GM19035 (cell line): Measurements from ENCODE around the gene ACVR1.
A peak's percentile ranks its signal among the peaks of the same experiment; 100 is the strongest.
"Not testable (repeated sequence)": the region's sequence is repeated elsewhere in the genome, so short reads cannot be mapped to it uniquely, and the experiment has no call there.

Experiments used
- ATAC-seq: cut with Tn5 transposase; IDR thresholded peaks from one replicate; pipeline ENCODE4 v1.9.1; 2021; ENCODE audit not compliant: unreplicated experiment

The ACVR1 gene

DNA sequence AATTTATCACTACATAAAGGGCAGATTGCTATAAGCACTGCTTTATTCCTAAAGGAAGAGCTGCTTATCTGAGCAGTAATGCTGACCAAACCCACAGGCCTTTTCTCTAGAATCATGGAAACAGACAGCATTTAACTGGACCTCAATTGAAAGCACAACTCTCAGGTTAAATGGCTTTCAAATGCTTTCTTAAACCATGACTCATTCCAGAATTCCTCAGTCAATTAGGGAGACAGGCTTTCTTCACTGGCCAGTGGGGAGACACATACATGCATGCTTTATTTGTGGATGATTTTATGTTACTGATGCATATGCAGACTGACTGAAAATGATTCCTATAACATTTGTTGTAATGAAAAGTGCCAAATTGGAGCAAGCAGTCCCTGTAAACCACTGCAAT lies 114.6 kb downstream of the ACVR1 start:
- ATAC-seq: no peak

DNA sequence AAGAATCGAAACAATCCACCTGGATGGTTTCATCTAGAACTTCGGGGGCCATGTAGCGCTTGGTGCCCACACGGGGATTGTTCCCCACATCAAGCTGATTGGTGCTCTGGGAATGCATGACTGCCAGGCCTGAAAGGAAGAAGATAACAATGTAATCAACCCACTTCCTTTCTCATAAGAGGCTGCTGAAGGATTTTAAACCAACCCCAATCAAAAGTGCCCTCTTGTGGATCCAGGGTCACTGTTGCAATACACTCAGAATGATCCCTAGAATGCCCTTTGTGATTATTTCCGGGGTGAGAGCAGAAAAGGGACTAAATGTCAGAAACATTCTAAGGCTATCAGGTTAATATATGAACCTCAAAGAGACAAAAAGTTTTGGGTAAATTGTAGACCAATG lies 115.2 kb downstream of the ACVR1 start:
- no peak for ATAC-seq

DNA sequence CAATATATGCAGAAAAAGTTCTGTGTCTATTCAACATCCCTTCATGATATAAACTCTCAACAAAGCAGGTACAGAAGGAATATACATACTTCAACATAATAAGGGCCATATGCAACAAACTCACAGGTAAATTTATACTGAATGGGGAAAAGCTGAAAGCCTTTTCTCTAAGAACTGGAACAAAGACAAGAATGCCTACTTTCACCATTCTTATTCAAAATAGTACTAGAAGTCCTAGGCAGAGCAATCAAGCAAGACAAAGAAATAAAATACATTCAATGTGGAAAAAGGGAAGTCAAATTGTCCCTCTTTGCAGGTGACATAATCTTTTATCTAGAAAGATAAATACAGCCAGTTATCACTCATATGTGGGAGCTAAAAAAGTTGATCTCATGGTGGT lies 116.3 kb downstream of the ACVR1 start:
- ATAC-seq: no peak

DNA sequence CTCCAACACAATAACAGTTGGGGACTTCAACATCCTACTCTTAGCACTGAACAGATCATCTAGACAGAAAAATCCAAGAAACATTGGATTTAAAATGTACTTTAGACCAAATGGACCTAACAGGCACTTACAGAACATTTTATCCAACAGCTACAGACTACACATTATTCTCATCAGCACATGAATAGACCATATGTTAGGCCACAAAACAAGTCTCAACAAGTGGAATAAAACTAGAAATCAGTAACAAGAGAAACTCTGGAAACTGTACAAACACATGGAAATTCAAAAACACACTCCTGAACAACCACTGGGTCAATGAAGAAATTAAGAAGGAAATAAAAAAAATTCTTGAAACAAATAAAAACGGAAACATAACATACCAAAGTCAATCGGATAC lies 117.5 kb downstream of the ACVR1 start:
- ATAC-seq: no peak

- no peak for ATAC-seq
Observed at GRCh38 chr2:157757500-157757899, 118.6 kb downstream of the ACVR1 start.

DNA sequence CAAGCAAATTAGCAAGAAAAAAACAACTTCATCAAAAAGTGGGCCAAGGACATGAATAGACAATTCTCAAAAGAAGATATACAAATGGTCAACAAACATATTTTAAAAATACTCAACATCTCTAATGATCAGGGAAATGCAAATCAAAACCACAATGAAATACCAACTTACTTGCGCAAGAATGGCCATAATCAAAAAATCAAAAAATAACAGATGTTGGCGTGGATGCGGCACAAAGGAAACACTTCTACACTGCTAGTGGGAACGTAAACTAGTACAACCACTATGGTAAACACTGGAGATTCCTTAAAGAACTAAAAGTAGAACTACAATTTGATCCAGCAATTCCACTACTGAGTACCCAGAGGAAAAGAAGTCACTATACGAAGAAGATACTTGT lies 119.7 kb downstream of the ACVR1 start:
- not testable (repeated sequence) for ATAC-seq

GRCh38 chr2:157751462-157752058 lies 124.6 kb downstream of the ACVR1 start:
- ATAC-seq: no peak

DNA sequence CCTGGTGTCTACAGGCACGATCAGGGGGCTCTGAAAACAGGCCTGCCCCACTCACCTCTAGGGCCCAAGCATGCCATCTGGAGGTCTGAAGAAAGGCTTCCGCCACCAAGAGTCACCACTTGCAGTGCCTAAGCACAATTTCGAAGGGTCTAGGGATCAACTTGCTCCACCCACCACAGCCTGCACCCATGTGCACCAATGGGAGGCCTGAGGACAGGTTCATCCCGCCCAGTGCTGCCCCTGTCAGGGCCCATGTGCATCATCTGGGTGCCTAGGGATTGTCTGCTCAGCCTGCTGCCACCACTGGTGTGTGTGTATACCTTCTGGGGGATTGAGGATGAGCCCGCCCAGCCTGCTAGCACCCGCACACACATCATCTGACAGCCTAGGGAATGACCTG lies 126.4 kb downstream of the ACVR1 start:
- ATAC-seq: no peak

- ATAC-seq: no peak
Observed at GRCh38 chr2:157748371-157749142, 127.6 kb downstream of the ACVR1 start.

- peak; percentile 53 for ATAC-seq
Observed at GRCh38 chr2:157747695-157748370, 128.3 kb downstream of the ACVR1 start.

DNA sequence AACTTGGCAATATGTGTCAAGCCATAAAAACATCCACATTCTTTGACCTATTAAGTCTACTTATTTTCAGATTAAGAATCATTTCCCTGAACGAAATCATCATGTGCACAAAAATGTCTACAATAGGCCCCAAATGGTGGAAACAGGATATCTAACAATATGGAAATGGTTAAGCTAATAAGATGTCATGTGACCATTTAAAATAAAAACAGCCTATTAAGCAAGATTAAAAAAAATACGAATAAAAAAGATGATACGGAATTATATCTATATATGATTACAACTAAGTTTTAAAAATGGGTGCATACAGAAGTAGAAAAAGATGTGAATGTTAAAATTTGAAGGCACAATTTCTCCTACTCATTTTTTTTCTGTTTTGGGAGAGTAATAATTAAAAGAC lies 128.8 kb downstream of the ACVR1 start:
- no peak for ATAC-seq

- no peak for ATAC-seq
Observed at GRCh38 chr2:157746234-157746950, 129.7 kb downstream of the ACVR1 start.

DNA sequence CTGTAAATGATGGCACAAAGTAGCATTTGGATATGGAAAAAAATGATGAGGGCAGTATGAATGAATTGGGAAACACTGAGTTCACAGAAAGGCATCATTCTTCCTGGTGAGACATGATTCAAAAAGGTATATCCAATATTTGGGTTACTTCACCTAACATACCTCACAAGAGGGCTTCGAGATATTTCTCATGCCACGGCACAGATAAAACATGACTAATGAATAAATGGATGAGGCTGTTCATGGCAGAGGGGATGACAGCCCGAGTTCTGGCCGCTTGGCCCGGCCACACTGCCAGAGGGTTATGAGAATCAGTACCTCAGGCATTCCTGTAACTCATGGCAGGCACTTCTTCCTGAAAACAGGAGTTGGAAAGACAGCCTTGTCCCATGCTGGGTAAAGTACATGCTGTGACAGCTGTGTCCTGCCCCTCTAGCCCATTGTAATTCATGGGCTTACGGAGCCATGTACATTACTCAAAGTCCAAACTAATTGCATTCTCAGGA lies 131.5 kb downstream of the ACVR1 start:
- ATAC-seq: no peak

DNA sequence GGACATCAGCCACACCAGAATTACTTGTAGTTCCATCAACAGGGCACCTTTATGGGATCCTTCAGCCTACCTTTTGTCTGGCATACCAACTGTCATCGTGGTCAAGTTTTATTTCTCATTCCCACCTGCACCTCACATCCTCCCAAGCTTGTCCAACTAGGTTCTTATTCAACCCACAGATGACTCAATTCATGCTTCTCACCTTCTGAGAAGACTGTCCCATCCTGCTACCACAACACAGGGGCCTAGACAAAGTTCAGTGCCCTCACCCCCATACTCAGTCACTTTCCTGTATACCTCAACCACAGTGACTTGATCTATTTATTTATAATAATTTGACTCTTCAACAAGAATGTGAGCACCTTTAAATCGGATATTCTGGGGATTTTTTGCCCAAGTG lies 133.1 kb downstream of the ACVR1 start:
- ATAC-seq: peak; percentile 56

GRCh38 chr2:157741819-157742484 lies 134.2 kb downstream of the ACVR1 start:
- no peak for ATAC-seq

DNA sequence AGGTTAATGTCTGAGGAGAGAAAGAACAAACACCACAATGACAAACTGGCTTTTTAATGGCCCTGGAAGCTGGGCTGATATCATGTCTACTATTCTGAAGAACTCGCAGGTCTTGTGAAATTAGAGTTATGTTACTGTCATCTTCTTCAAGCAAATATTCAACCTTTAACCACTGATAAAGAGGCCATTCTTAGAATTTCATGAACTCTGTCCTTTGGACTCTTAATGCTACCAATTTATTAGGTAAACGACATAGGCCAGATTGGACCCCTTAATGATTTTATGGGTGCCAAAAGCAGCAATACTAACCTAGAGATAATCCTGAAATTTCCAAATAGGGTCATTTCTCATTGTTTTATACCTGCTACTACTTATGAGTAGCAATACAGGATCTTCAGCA lies 138.5 kb downstream of the ACVR1 start:
- no peak for ATAC-seq

DNA sequence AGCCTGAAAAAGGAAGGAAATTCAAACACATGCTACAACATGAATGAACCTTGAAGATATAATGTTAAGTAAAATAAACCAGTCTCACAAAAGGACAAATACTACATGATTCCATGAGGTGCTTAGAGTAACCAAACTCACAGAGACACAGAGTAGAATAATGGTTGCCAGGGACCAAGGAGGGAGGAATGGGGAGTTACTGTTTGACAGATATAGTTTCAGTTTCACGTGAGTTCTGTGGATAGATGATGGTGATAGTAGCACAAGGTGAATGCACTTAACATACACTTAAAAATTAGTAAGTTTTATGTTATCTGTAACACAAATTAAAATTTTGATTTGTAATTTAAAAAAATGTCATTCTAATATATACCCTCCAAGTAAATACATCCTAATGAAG lies 140.6 kb downstream of the ACVR1 start:
- no peak for ATAC-seq

- ATAC-seq: no peak
Observed at GRCh38 chr2:157733263-157733662, 142.9 kb downstream of the ACVR1 start.

DNA sequence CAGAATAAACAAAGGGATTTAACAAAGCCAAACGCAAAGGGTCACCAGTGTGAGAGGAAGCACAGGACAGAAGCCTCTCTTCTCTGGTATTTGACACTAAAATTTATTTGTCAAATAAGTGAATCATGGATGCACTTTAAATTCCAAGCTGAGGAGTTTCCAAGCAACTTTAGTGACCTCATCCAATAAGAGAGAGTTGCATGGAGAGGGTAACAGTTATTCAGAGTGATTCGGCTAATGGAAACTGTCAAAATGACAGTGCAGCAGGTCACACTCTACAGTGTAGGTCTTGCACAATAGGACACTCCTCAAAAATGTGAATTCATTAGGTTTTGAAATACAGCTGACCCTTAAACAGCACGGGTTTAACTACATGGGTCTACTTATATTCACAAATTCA lies 143.5 kb downstream of the ACVR1 start:
- ATAC-seq: no peak

- no peak for ATAC-seq
Observed at GRCh38 chr2:157727693-157728092, 148.4 kb downstream of the ACVR1 start.

GRCh38 chr2:157726946-157727345 lies 149.2 kb downstream of the ACVR1 start:
- ATAC-seq: no peak
